Measurements from ENCODE around the gene IGSF22. TPM values are rescaled to one million over a fixed set of nuclear protein-coding genes. Genes with fewer than 3 reads are reported as not detected.
A peak's percentile ranks its signal among the peaks of the same experiment; 100 is the strongest.

The IGSF22 gene
- total RNA-seq, 2 donors from 2014 or later = 2.0 to 9.4 TPM

GRCh38 chr11:18761144-18761543, 35.2 kb upstream of the IGSF22 start:
- no peak for ATAC-seq
- DNase-seq = no peak
- peaks cover 21% of the 10 kb centered on the region for H3K27me3 Mint-ChIP-seq
- H3K9me3 ChIP-seq (ENCODE audit: control insufficient read depth, low read length, poor library complexity, severe bottlenecking) = no peaks in the 10 kb centered on the region
- no peaks in the 10 kb centered on the region for H3K36me3 Mint-ChIP-seq (ENCODE audit: low read depth)
- H3K4me1 Mint-ChIP-seq = peaks cover 10% of the 10 kb centered on the region
- H3K4me3 Mint-ChIP-seq = no peak overlapping the region
- no peak overlapping the region for H3K27ac Mint-ChIP-seq

- no peak overlapping the region for H3K4me3 Mint-ChIP-seq
- H3K36me3 Mint-ChIP-seq (ENCODE audit: low read depth) = no peaks in the 10 kb centered on the region
- H3K27me3 Mint-ChIP-seq = peaks cover 24% of the 10 kb centered on the region
- DNase-seq (no peak), ATAC-seq (no peak)
- peaks cover 5% of the 10 kb centered on the region for H3K4me1 Mint-ChIP-seq
- H3K9me3 ChIP-seq (ENCODE audit: control insufficient read depth, low read length, poor library complexity, severe bottlenecking) = no peaks in the 10 kb centered on the region
- no peak overlapping the region for H3K27ac Mint-ChIP-seq
Observed at GRCh38 chr11:18757811-18758210, 31.8 kb upstream of the IGSF22 start.

GRCh38 chr11:18756889-18757288, 30.9 kb upstream of the IGSF22 start:
- no peak for ATAC-seq
- H3K27ac Mint-ChIP-seq = no peak overlapping the region
- no peaks in the 10 kb centered on the region for H3K36me3 Mint-ChIP-seq (ENCODE audit: low read depth)
- no peaks in the 10 kb centered on the region for H3K9me3 ChIP-seq (ENCODE audit: control insufficient read depth, low read length, poor library complexity, severe bottlenecking)
- peaks cover 27% of the 10 kb centered on the region for H3K27me3 Mint-ChIP-seq
- peaks cover 5% of the 10 kb centered on the region for H3K4me1 Mint-ChIP-seq
- H3K4me3 Mint-ChIP-seq = no peak overlapping the region
- no peak for DNase-seq

GRCh38 chr11:18754308-18754707, 28.3 kb upstream of the IGSF22 start:
- H3K27me3 Mint-ChIP-seq = peaks cover 37% of the 10 kb centered on the region
- no peaks in the 10 kb centered on the region for H3K36me3 Mint-ChIP-seq (ENCODE audit: low read depth)
- peaks cover 2% of the 10 kb centered on the region for H3K4me1 Mint-ChIP-seq
- no peaks in the 10 kb centered on the region for H3K9me3 ChIP-seq (ENCODE audit: control insufficient read depth, low read length, poor library complexity, severe bottlenecking)
- H3K27ac Mint-ChIP-seq = no peak overlapping the region
- H3K4me3 Mint-ChIP-seq = no peak overlapping the region
- DNase-seq (no peak), ATAC-seq (no peak)

GRCh38 chr11:18752502-18752901, 26.5 kb upstream of the IGSF22 start:
- H3K9me3 ChIP-seq (ENCODE audit: control insufficient read depth, low read length, poor library complexity, severe bottlenecking) = no peaks in the 10 kb centered on the region
- Mint-ChIP-seq H3K4me3 (no peak overlapping the region), H3K4me1 (peaks cover 2% of the 10 kb centered on the region), H3K27me3 (peaks cover 28% of the 10 kb centered on the region), H3K27ac (no peak overlapping the region), H3K36me3 (ENCODE audit: low read depth) (no peaks in the 10 kb centered on the region)
- DNase-seq (no peak), ATAC-seq (no peak)

- H3K27me3 Mint-ChIP-seq = peaks cover 24% of the 10 kb centered on the region
- H3K36me3 Mint-ChIP-seq (ENCODE audit: low read depth) = no peaks in the 10 kb centered on the region
- no peak for DNase-seq
- no peak overlapping the region for H3K27ac Mint-ChIP-seq
- no peaks in the 10 kb centered on the region for H3K9me3 ChIP-seq (ENCODE audit: control insufficient read depth, low read length, poor library complexity, severe bottlenecking)
- no peak for ATAC-seq
- H3K4me1 Mint-ChIP-seq = peaks cover 2% of the 10 kb centered on the region
- H3K4me3 Mint-ChIP-seq = no peak overlapping the region
Observed at GRCh38 chr11:18750944-18751343, 25.0 kb upstream of the IGSF22 start.

GRCh38 chr11:18749681-18750319, 23.8 kb upstream of the IGSF22 start:
- no peak overlapping the region for H3K27ac Mint-ChIP-seq
- peaks cover 20% of the 10 kb centered on the region for H3K27me3 Mint-ChIP-seq
- no peak for ATAC-seq
- no peak for DNase-seq
- no peaks in the 10 kb centered on the region for H3K36me3 Mint-ChIP-seq (ENCODE audit: low read depth)
- no peaks in the 10 kb centered on the region for H3K9me3 ChIP-seq (ENCODE audit: control insufficient read depth, low read length, poor library complexity, severe bottlenecking)
- peaks cover 2% of the 10 kb centered on the region for H3K4me1 Mint-ChIP-seq
- no peak overlapping the region for H3K4me3 Mint-ChIP-seq

- Mint-ChIP-seq H3K36me3 (ENCODE audit: low read depth) (no peaks in the 10 kb centered on the region), H3K27ac (no peak overlapping the region), H3K27me3 (peaks cover 18% of the 10 kb centered on the region), H3K4me1 (peaks cover 2% of the 10 kb centered on the region), H3K4me3 (no peak overlapping the region)
- no peak for DNase-seq
- ATAC-seq = no peak
- no peaks in the 10 kb centered on the region for H3K9me3 ChIP-seq (ENCODE audit: control insufficient read depth, low read length, poor library complexity, severe bottlenecking)
Observed at GRCh38 chr11:18748766-18749365, 22.9 kb upstream of the IGSF22 start.

GRCh38 chr11:18745251-18745650, 19.3 kb upstream of the IGSF22 start:
- no peaks in the 10 kb centered on the region for H3K27me3 Mint-ChIP-seq
- H3K9me3 ChIP-seq (ENCODE audit: control insufficient read depth, low read length, poor library complexity, severe bottlenecking) = no peaks in the 10 kb centered on the region
- DNase-seq = no peak

GRCh38 chr11:18743900-18744514, 18.0 kb upstream of the IGSF22 start:
- no peak for ATAC-seq

More at GRCh38 chr11:18745251-18745650, 19.3 kb upstream of the IGSF22 start:
- no peaks in the 10 kb centered on the region for H3K36me3 Mint-ChIP-seq (ENCODE audit: low read depth)
- no peaks in the 10 kb centered on the region for H3K4me1 Mint-ChIP-seq
- no peak overlapping the region for H3K4me3 Mint-ChIP-seq
- ATAC-seq = no peak
- H3K27ac Mint-ChIP-seq = no peak overlapping the region

GRCh38 chr11:18743365-18743764, 17.4 kb upstream of the IGSF22 start:
- H3K4me1 Mint-ChIP-seq = peaks cover 5% of the 10 kb centered on the region
- H3K27ac Mint-ChIP-seq = no peak overlapping the region
- H3K36me3 Mint-ChIP-seq (ENCODE audit: low read depth) = no peaks in the 10 kb centered on the region
- ATAC-seq (no peak), DNase-seq (no peak)
- H3K27me3 Mint-ChIP-seq = no peaks in the 10 kb centered on the region
- H3K4me3 Mint-ChIP-seq = no peak overlapping the region
- no peaks in the 10 kb centered on the region for H3K9me3 ChIP-seq (ENCODE audit: control insufficient read depth, low read length, poor library complexity, severe bottlenecking)

More at GRCh38 chr11:18743900-18744514, 18.0 kb upstream of the IGSF22 start:
- Mint-ChIP-seq H3K36me3 (ENCODE audit: low read depth) (no peaks in the 10 kb centered on the region), H3K27me3 (no peaks in the 10 kb centered on the region), H3K4me1 (peaks cover 3% of the 10 kb centered on the region), H3K27ac (no peak overlapping the region), H3K4me3 (no peak overlapping the region)
- no peak for DNase-seq
- H3K9me3 ChIP-seq (ENCODE audit: control insufficient read depth, low read length, poor library complexity, severe bottlenecking) = no peaks in the 10 kb centered on the region

- DNase-seq (no peak), ATAC-seq (no peak)
- H3K4me3 Mint-ChIP-seq = no peak overlapping the region
- no peaks in the 10 kb centered on the region for H3K9me3 ChIP-seq (ENCODE audit: control insufficient read depth, low read length, poor library complexity, severe bottlenecking)
- peaks cover 5% of the 10 kb centered on the region for H3K4me1 Mint-ChIP-seq
- H3K27me3 Mint-ChIP-seq = no peaks in the 10 kb centered on the region
- H3K27ac Mint-ChIP-seq = no peak overlapping the region
- H3K36me3 Mint-ChIP-seq (ENCODE audit: low read depth) = no peaks in the 10 kb centered on the region
Observed at GRCh38 chr11:18741783-18742182, 15.8 kb upstream of the IGSF22 start.

- Mint-ChIP-seq H3K4me1 (peaks cover 5% of the 10 kb centered on the region), H3K4me3 (no peak overlapping the region), H3K27ac (peak overlapping the region; percentile 37), H3K27me3 (peaks cover 19% of the 10 kb centered on the region), H3K36me3 (ENCODE audit: low read depth) (no peaks in the 10 kb centered on the region)
- ATAC-seq = no peak
- no peak for DNase-seq
- no peaks in the 10 kb centered on the region for H3K9me3 ChIP-seq (ENCODE audit: control insufficient read depth, low read length, poor library complexity, severe bottlenecking)
Observed at GRCh38 chr11:18739685-18740084, 13.7 kb upstream of the IGSF22 start.

- peaks cover 22% of the 10 kb centered on the region for H3K27me3 Mint-ChIP-seq
- H3K4me3 Mint-ChIP-seq = no peak overlapping the region
- no peak overlapping the region for H3K27ac Mint-ChIP-seq
- H3K9me3 ChIP-seq (ENCODE audit: control insufficient read depth, low read length, poor library complexity, severe bottlenecking) = no peaks in the 10 kb centered on the region
- no peaks in the 10 kb centered on the region for H3K36me3 Mint-ChIP-seq (ENCODE audit: low read depth)
- ATAC-seq (no peak), DNase-seq (no peak)
- peaks cover 5% of the 10 kb centered on the region for H3K4me1 Mint-ChIP-seq
Observed at GRCh38 chr11:18737642-18738041, 11.7 kb upstream of the IGSF22 start.

Measured in T-helper 17 cell (primary cell).